ENCODE data around the gene PDX1. TPM values are rescaled to one million over a fixed set of nuclear protein-coding genes. Genes with fewer than 3 reads are reported as not detected.

PDX1 gene
- total and polyA plus RNA-seq, 2 of the 13 experiments (the other 11 are each of a cell fraction or from before 2014, with no cell fraction given), result 0.07 TPM; not detected in 1

GRCh38 chr13:27960362-27961226 is 40.8 kb downstream of the PDX1 start (continued):
- TF ChIP-seq ZNF318 (CRISPR knock-in tag; IDR thresholded peaks at IDR 0.05) (peak; percentile 83; the same call in 1 of the 2 replicates), THAP9 (CRISPR knock-in tag; IDR thresholded peaks at IDR 0.05; ENCODE audit: borderline replicate concordance) (0 out of 2 replicates have a peak, but pooled peaks have one; percentile 60), ZBTB7B (CRISPR knock-in tag; IDR thresholded peaks at IDR 0.05) (peak; percentile 90), MEIS2 (CRISPR knock-in tag; IDR thresholded peaks at IDR 0.05) (peak; percentile 88), ARID3A (IDR thresholded peaks at IDR 0.05; ENCODE audit: low read depth, low read length) (0 out of 2 replicates have a peak, but pooled peaks have one; percentile 18), RFX3 (CRISPR knock-in tag; IDR thresholded peaks at IDR 0.05) (peak; percentile 79), ERF (CRISPR knock-in tag; IDR thresholded peaks at IDR 0.05) (peak; percentile 50; the same call in 1 of the 2 replicates), IRF1 (CRISPR knock-in tag; IDR thresholded peaks at IDR 0.05; ENCODE audit: low read depth) (no peak), PRDM10 (CRISPR knock-in tag; IDR thresholded peaks at IDR 0.05; ENCODE audit: low read depth) (no peak)
